ENCODE results near the gene AHSP.
"Not testable (repeated sequence)": the region's sequence is repeated elsewhere in the genome, so short reads cannot be mapped to it uniquely, and the experiment has no call there.

AHSP gene

GRCh38 chr16:31527734-31528274 is at the start of gene AHSP:
TSS of gene AHSP (plus strand) at chr16:31527900. CDS start at chr16:31528140, 240 bp downstream.
- DNase-seq (ENCODE audit: low spot score), result no peak

- no peak for DNase-seq (ENCODE audit: low spot score)
These were observed 48.7 kb upstream of the AHSP start for GRCh38 chr16:31478956-31479355.

GRCh38 chr16:31479751-31480150 is 47.9 kb upstream of the AHSP start:
- DNase-seq (ENCODE audit: low spot score), result no peak

GRCh38 chr16:31480851-31481536 is 46.7 kb upstream of the AHSP start:
- DNase-seq (ENCODE audit: low spot score), result no peak

GRCh38 chr16:31483081-31483480 is 44.6 kb upstream of the AHSP start, which contains the start of gene SLC5A2:
TSS of gene SLC5A2 (plus strand) at chr16:31483123. CDS start at chr16:31483137, 14 bp downstream.
- DNase-seq (ENCODE audit: low spot score), result no peak

GRCh38 chr16:31484048-31484447 is 43.7 kb upstream of the AHSP start:
- DNase-seq (ENCODE audit: low spot score), result not testable (repeated sequence)

GRCh38 chr16:31484491-31485171 is 43.1 kb upstream of the AHSP start:
- DNase-seq (ENCODE audit: low spot score), result no peak

- DNase-seq (ENCODE audit: low spot score), result no peak
These were observed 42.1 kb upstream of the AHSP start for GRCh38 chr16:31485571-31485970.

GRCh38 chr16:31486045-31486444 is 41.7 kb upstream of the AHSP start:
- DNase-seq (ENCODE audit: low spot score), result no peak

GRCh38 chr16:31487071-31487719 is 40.5 kb upstream of the AHSP start:
- DNase-seq (ENCODE audit: low spot score), result no peak

GRCh38 chr16:31487720-31488467 is 39.8 kb upstream of the AHSP start:
- DNase-seq (ENCODE audit: low spot score), result no peak

GRCh38 chr16:31488468-31489297 is 39.0 kb upstream of the AHSP start:
- DNase-seq (ENCODE audit: low spot score), result no peak

GRCh38 chr16:31489298-31489564 is 38.5 kb upstream of the AHSP start:
- DNase-seq (ENCODE audit: low spot score), result no peak

GRCh38 chr16:31489616-31490584 is 37.8 kb upstream of the AHSP start:
- no peak for DNase-seq (ENCODE audit: low spot score)

- DNase-seq (ENCODE audit: low spot score), result no peak
These were observed 35.8 kb upstream of the AHSP start for GRCh38 chr16:31491778-31492418.

GRCh38 chr16:31493506-31494125 is 34.1 kb upstream of the AHSP start:
- no peak for DNase-seq (ENCODE audit: low spot score)

- no peak for DNase-seq (ENCODE audit: low spot score)
These were observed 31.0 kb upstream of the AHSP start for GRCh38 chr16:31496670-31497069.

GRCh38 chr16:31498493-31498892 is 29.2 kb upstream of the AHSP start:
- DNase-seq (ENCODE audit: low spot score), result no peak

GRCh38 chr16:31499928-31500327 is 27.8 kb upstream of the AHSP start:
- no peak for DNase-seq (ENCODE audit: low spot score)
